Measurements from ENCODE around the gene OTOGL. TPM values are rescaled to one million over a fixed set of nuclear protein-coding genes. Genes with fewer than 3 reads are reported as not detected.

Gene OTOGL
- total RNA-seq, 4 donors from 2014 or later, result 0.03 to 0.10 (median 0.04) TPM; not detected in 1

DNA sequence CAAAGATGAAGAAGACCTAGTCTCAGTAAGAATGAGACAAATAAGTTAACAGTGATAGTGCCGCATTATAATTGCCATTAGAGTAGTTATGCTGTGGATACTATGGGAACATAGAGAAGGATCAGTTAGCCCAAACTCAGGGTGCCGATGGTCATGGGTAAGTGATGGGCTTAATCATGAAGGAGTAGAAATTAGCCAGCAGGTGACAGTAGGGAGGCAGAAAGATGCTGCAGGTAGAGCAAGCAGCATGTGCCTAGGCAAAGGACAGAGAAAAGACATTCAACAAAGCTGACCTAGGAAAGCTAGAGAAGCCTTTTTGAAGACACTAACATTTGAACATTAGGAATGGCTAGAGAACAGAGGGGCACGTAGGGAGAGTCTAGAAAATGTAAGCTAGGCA is 314.1 kb downstream of the OTOGL start:
- Histone ChIP-seq H3K36me3 (no peaks in the 10 kb centered on the region), H3K9me3 (no peaks in the 10 kb centered on the region), H3K4me3 (no peak overlapping the region), H3K27ac (no peak overlapping the region), H3K4me1 (no peaks in the 10 kb centered on the region), H3K27me3 (no peaks in the 10 kb centered on the region)
- TF ChIP-seq, protein P1, sequence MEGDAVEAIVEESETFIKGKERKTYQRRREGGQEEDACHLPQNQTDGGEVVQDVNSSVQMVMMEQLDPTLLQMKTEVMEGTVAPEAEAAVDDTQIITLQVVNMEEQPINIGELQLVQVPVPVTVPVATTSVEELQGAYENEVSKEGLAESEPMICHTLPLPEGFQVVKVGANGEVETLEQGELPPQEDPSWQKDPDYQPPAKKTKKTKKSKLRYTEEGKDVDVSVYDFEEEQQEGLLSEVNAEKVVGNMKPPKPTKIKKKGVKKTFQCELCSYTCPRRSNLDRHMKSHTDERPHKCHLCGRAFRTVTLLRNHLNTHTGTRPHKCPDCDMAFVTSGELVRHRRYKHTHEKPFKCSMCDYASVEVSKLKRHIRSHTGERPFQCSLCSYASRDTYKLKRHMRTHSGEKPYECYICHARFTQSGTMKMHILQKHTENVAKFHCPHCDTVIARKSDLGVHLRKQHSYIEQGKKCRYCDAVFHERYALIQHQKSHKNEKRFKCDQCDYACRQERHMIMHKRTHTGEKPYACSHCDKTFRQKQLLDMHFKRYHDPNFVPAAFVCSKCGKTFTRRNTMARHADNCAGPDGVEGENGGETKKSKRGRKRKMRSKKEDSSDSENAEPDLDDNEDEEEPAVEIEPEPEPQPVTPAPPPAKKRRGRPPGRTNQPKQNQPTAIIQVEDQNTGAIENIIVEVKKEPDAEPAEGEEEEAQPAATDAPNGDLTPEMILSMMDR (IDR thresholded peaks at IDR 0.05 in 4 of 5, conservative IDR thresholded peaks at IDR 0.05 in 1 of 5), result no peak
- no peak for TF ChIP-seq POLR2A (IDR thresholded peaks at IDR 0.05)
- in situ Hi-C loops (cut with MboI; ENCODE audit: low sequenced_read_pairs in 4 of 4) (loop anchor here (10.0 to 25.0 kb wide), 3 partner anchors 349 to 849 kb away; no protein-coding TSS in a partner anchor), intact Hi-C loops (cut with DNase I; ENCODE audit: low total_unique reads) (loop anchor here (10.0 kb wide), 1 partner anchor 711 kb away; no protein-coding TSS in a partner anchor)
- DNase-seq, result no peak
- ATAC-seq, result no peak

DNA sequence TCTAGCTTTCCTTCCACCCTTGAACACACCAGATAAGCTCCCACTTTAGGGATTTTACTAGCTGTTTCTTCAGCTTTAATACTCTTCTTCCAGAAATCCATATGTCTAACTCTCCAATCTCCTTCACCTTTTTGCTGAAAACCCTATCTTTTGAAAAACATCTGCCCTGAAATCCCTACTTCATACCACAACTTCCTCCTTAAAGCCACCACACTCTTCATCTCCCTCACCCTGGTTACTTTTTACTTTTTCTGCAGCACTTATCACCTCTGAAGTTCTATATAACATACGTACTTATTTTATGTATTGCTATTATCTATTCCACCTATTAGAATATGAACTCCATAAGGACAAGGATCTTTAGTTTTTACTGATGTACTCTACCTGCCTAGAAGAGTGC is 316.1 kb downstream of the OTOGL start:
- Histone ChIP-seq H3K27me3 (no peaks in the 10 kb centered on the region), H3K4me3 (no peak overlapping the region), H3K27ac (no peak overlapping the region), H3K4me1 (peaks cover 11 to 13% of the 10 kb centered on the region in 2 donors), H3K9me3 (no peaks in the 10 kb centered on the region), H3K36me3 (no peaks in the 10 kb centered on the region)
- ATAC-seq, result no peak
- DNase-seq, result no peak
- in situ Hi-C loops (cut with MboI; ENCODE audit: low sequenced_read_pairs in 4 of 4) (loop anchor here (5.0 to 25.0 kb wide), 4 partner anchors 342 to 847 kb away; no protein-coding TSS in a partner anchor), intact Hi-C loops (cut with DNase I; ENCODE audit: low total_unique reads) (loop anchor here (10.0 kb wide), 1 partner anchor 709 kb away; no protein-coding TSS in a partner anchor)
- no peak for TF ChIP-seq POLR2A (IDR thresholded peaks at IDR 0.05)
- TF ChIP-seq, protein P1 (IDR thresholded peaks at IDR 0.05 in 4 of 5, conservative IDR thresholded peaks at IDR 0.05 in 1 of 5), result no peak

- no peak for ATAC-seq
- peaks cover 11 to 13% of the 10 kb centered on the region in 2 donors for H3K4me1 ChIP-seq
- in situ Hi-C loops (cut with MboI; ENCODE audit: low sequenced_read_pairs in 4 of 4), result loop anchor here (5.0 to 25.0 kb wide), 4 partner anchors 338 to 843 kb away; no protein-coding TSS in a partner anchor
These were observed 320.3 kb downstream of the OTOGL start for GRCh38 chr12:80419644-80420043.

DNA sequence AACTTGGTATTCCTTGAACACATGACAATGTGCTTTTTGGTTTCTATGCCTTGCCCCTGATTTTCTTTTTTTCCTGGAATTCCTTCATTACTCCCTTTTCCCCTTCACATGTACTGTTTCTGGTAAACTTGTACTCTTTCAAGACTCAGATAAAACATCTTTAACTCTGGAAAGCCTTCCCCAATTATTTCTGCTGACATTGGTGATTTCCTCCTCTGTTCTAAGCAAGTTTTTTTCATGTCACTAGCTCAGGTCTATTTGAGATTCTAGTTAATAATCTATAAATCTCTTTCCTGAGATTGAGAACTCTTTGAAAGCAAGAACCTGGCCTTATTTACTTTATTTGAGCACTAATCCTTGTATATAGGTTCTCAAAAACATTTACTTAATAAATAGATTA is 320.7 kb downstream of the OTOGL start:
- ATAC-seq (no peak), DNase-seq (no peak)
- H3K4me1 ChIP-seq, result peaks cover 11 to 13% of the 10 kb centered on the region in 2 donors
- no peaks in the 10 kb centered on the region for H3K9me3 ChIP-seq
- H3K4me3 ChIP-seq, result no peak overlapping the region
- intact Hi-C loops (cut with DNase I; ENCODE audit: low total_unique reads), result no loop called here
- no peak overlapping the region for H3K27ac ChIP-seq
- no peak for TF ChIP-seq POLR2A (IDR thresholded peaks at IDR 0.05)
- TF ChIP-seq, protein P1 (IDR thresholded peaks at IDR 0.05 in 4 of 5, conservative IDR thresholded peaks at IDR 0.05 in 1 of 5), result no peak
- no peaks in the 10 kb centered on the region for H3K27me3 ChIP-seq
- H3K36me3 ChIP-seq, result no peaks in the 10 kb centered on the region
- in situ Hi-C loops (cut with MboI; ENCODE audit: low sequenced_read_pairs in 4 of 4), result loop anchor here in 2 of 4 donors (25.0 kb wide), 2 partner anchors 342 to 842 kb away; no protein-coding TSS in a partner anchor

More at GRCh38 chr12:80419644-80420043, 320.3 kb downstream of the OTOGL start:
- Histone ChIP-seq H3K27ac (no peak overlapping the region), H3K27me3 (no peaks in the 10 kb centered on the region), H3K4me3 (no peak overlapping the region), H3K36me3 (no peaks in the 10 kb centered on the region), H3K9me3 (no peaks in the 10 kb centered on the region)
- no peak for TF ChIP-seq POLR2A (IDR thresholded peaks at IDR 0.05)
- TF ChIP-seq, protein P1 (IDR thresholded peaks at IDR 0.05 in 4 of 5, conservative IDR thresholded peaks at IDR 0.05 in 1 of 5), result no peak
- intact Hi-C loops (cut with DNase I; ENCODE audit: low total_unique reads), result loop anchor here (10.0 kb wide), 1 partner anchor 705 kb away; no protein-coding TSS in a partner anchor
- no peak for DNase-seq
